Hematopoietic multipotent progenitor cell treated with erythropoietin and hydrocortisone succinate and interleukin-3 and kit ligand, for 8 days (in vitro differentiated cells): ENCODE measurements around the gene COL5A1.

Experiments used
- DNase-seq: peaks from one replicate; pipeline ENCODE4 v3.0.0-alpha.2; 2015

The COL5A1 gene

GRCh38 chr9:134774410-134774809, 132.8 kb downstream of the COL5A1 start:
- no peak for DNase-seq

GRCh38 chr9:134775081-134775951, 133.7 kb downstream of the COL5A1 start:
- DNase-seq = no peak

DNA sequence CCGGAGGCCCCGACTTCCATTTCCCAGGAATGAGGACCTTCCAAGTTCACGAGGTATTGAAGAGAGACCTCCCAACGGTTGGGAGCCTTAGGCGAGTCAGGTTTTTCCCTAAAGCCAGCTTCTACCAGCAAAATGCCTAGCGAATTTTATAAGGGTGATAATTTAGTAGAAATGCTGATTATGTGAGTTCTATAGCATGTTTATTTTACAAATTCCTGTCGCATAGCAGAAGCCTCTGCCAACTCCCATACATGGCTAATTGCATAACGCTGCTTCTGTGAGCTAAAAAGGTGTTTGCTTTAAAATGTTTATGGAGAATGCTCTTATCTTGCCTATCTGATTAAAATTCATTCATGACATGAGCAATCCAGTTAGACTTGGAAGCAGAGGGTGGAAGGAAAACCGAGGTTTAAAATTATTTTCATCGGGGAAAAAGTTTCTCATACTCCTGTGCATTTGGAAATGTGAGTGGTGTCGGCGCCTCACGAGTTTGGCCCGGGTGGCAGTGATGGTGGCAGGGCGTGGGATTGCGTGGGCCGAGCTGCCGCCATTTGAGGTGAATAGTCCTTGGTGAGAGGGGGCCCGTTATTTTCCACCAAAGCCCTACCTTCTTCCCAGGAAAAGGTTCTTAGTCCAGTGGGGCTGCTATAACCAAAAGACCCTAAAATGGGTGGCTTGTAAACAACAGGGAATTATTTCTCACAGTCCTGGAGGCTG, 134.6 kb downstream of the COL5A1 start:
- no peak for DNase-seq

- DNase-seq = no peak
Measured at GRCh38 chr9:134777153-134777552, 135.6 kb downstream of the COL5A1 start.

- no peak for DNase-seq
Measured at GRCh38 chr9:134778156-134778555, 136.6 kb downstream of the COL5A1 start.

DNA sequence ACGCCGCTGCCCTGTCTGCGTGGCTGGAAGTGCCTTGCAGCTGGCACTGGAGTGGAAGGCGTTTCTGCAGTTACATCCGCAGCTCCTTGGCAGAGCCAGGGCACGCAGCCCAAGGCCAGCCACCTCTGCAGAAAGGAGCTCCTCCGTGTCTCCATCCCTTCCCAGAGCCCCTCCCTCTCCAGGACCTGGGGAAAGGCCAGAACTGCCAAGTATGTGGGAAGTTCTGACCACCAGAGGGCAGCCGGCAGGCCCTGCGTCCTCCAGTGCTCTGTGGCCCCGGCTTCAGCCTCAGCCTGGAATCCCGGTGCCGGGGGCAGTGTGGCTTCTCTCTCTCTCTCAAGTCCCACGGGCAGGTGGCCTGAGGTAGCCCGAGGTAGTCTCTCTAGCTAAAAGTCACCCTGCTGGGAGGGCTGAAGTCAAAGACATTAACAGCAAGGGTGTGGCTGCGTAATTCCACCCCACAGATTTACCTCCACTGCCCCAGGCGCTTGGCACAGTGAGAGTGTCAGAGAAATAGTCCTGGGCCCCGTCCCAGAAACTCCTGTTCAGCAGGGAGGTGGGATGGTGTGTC, 137.3 kb downstream of the COL5A1 start:
- no peak for DNase-seq

DNA sequence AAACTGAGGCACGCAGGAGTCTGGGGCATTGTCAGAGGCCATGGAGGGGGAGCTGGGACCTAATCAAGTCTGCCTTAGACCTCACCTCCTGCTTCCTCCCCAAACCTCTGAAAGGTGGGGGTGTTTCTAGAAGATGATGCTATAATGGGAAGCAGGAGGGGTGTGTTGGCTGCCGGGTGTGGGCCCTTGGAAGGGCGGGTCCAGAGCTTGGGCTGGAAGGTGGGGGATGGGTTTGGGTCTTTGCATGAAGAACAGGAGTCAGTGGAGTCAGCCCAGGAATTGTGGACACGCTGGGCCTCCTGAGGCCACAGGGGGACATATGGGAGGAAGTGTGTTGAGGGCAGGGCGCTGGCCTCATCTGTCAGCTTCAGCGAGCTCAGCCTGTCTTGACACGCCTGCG, 138.0 kb downstream of the COL5A1 start:
- DNase-seq = no peak

GRCh38 chr9:134781591-134782302, 140.1 kb downstream of the COL5A1 start:
- DNase-seq = no peak

DNA sequence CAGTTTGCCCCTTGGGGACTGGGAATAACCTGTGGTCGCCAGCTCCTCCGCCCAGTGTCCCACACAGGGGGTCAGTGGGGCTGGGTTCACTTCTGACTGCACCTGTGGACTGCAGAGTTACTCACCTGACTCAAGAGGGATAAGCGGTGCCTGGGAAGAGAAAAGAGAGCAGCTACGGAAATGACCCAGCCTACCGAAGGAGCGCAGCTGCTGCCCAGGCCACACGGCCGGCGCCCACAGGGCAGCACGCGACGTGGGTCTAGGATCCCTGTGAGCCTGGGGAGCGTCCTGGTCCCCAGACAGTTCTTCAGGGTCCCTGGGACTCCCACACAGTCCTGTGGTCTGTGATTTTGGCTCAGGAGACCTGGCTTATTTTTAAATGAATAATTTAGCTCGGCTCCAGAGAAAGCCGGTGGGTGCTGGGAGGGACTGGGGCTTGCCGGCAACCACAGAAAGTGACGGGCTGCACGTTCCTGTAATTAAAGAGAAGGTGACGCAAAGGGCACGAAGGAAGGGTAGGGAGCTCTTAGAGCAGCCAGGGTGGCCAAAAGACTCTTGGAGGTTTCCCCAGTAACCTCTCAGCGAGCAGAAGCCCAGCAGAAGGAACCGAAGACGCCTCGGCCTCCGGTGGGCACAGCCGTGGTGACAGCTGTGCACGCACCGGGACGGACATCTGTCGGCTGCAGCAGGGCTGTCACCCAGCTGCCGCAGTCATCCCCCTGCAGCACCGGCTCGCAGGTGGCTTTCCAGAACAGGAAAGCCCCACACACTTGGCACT, 141.5 kb downstream of the COL5A1 start:
- DNase-seq = no peak

- no peak for DNase-seq
Measured at GRCh38 chr9:134783699-134784039, 142.1 kb downstream of the COL5A1 start.

- no peak for DNase-seq
Measured at GRCh38 chr9:134784577-134785305, 143.1 kb downstream of the COL5A1 start.

- no peak for DNase-seq
Measured at GRCh38 chr9:134785325-134786108, 143.9 kb downstream of the COL5A1 start.

- DNase-seq = no peak
Measured at GRCh38 chr9:134787601-134788531, 146.3 kb downstream of the COL5A1 start.

DNA sequence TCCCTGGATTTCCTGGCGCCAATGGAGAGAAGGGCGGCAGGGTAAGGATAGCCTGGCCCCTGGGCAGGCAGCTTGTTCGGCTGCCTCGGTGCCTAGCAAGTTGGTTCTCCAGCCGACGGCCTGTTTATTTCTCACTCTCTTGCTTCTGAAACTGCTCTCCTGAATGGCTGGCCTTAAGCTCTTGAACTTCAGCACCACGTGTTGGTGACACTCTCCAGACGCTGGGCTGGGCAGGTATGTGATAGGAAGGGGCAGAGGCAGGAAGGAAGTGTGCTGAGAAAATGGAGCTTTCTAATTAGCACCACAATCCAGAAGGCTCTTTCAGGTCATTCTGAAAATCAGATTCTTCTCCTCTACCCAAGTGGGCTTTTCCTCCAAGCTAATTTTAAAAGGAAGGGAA, 147.6 kb downstream of the COL5A1 start:
- DNase-seq = no peak

- no peak for DNase-seq
Measured at GRCh38 chr9:134791009-134791408, 149.4 kb downstream of the COL5A1 start.

DNA sequence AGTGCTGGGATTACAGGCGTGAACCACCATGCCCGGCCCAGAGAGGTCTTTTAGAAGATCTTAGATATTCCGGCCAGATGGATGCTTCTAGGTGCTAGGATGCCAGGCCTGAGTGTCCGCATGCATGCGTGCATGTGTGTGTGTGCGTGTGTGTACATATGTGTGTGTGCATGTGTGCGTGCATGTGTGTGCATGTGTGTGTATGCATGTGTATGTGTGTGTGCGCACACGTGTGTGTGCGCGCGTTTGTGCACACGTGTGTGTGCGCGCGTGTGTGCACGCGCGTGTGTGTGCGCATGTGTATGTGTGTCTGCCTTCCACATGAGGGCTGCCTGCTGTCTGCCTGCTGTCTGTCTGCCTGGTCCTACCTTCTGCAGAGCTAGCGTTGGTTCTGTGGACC, 151.0 kb downstream of the COL5A1 start:
- DNase-seq = no peak

DNA sequence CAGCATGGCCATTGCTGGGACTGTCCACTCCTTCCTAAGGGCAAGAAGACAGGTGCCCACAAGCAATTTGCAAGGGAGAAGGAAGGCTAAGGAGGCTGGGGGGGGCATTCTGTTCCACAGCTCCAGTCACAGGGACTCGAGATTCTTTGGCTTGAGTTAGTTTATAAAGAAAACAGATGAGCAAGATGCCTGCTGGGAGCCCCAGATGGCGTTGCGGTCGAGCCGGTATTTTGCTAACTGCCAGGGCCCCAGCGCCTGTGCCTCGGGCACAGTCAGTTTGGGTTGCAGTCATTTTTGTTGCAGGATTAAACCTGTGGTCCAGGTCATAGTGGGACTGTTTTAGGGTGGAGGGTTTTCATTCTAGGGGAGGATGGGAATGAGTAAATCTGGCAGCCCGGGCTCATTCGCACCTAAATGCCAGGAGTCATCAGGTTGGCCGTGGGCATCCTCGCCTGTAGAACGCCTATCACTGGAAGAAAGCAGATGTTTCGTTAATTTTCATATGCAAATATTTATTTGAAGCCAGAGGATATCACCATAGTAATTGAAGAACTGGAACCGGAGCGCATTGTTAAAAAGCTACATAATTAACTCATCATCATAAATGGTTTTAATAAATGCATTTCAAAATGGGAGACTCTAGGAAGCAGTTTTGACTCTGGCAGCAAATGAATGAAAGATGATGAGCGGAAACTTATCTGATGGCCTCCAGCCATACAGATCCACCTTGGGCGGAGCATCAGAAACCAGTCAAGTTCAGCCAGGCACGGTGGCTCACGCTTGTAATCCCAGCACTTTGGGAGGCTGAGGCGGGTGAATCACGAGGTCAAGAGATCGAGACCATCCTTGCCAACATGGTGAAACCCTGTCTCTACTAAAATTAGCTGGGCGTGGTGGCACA, 151.9 kb downstream of the COL5A1 start:
- DNase-seq = no peak

GRCh38 chr9:134794663-134795370, 153.2 kb downstream of the COL5A1 start:
- DNase-seq = no peak
